HG02763 (cell line): Measurements from ENCODE around the gene SNAP25.

Experiments
- ATAC-seq: cut with Tn5 transposase; IDR thresholded peaks from one replicate; pipeline ENCODE4 v1.9.1; 2021; ENCODE audit warnings: mild to moderate bottlenecking, moderate library complexity; ENCODE audit not compliant: unreplicated experiment

The SNAP25 gene

DNA sequence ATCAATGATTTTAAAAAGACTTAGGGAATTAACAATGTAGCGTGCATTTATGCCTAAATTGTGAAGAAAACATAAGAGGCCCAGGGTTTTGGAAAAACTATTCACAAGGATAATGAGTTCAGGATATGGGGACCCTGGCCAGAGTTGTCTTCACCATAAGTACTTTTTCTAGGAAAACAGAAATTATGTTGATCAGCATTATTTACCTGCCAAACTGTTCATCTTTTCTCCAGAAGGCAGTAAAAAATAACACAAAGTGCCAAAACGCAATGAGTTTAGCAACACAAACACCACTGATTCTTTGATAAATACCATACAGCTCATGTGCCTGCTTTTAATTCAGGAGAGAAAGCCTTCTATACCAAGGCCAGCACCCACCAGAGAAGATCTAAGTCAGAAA lies 43.1 kb downstream of the SNAP25 start:
- ATAC-seq = no peak

DNA sequence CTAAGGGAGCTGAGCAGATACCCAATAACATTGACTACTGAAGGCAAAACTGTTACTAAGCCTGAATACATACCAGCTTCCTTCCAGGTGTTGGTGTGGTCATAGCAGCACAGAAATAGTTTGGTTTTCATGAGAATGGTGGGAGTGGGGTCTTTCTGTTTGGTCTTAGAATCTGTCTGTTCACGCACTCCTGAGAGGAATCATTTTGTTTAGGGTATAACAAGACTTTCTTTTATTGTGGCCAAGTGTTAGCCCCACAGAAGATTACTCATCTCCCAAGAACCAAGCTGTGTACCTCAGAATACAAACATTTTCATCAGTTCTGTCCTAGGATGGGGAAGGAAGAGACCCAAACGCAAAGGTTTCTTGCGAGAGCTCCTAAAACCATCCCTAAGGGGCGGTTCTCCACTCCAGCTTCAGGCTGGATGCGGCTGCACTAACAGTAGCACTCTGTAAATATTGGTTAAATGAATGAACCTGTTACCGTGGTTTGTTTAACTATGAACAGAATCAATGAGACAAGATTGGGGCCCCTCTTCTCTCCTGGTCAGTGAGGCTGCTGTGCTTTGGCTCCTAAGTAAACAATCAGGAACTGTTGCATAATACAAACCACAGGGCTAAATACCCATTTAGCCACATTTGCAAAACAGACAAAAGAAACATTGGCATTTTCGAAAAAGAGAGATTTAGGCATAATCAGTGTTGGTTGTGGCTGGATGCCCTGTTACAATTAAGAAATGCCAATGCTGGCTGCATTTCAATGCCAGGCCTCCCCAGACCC lies 44.9 kb downstream of the SNAP25 start:
- ATAC-seq = no peak

DNA sequence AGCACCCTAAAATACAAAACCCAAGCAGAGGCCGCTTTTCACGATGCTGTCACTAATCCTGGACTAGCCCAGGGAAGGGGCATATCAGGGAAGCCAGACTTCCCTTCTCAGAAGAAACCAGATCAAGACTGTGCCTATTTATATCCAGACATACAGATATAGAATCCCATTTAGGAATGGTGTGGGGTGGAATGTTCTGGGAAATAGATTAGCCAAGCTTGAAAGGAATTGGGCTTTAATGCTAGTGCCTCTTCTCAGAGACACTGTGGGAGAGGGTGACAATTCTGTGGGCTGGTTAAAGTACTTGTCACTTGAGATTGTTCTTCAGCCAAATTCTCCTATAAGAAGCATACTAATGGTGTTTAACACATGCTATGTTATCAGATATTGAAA lies 45.5 kb downstream of the SNAP25 start:
- no peak for ATAC-seq

DNA sequence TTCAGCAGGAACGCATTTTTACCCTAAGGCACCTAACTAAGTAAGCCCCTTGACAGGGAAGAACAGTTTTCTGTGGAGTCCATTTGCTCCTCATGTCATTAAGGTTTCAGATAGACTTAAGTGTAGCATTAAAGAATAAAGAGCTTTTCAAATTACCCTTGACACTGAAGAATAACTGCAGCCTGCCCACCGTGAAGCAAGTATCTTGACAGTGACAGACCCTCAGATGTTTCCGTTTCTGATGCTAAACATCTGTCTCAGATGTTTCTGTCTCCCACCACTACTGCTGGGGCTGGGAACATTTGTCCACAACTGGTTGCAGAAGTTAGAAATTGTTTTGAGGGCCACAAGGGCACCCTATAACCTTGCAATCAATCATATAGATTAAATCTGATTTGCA lies 50.0 kb downstream of the SNAP25 start:
- no peak for ATAC-seq

DNA sequence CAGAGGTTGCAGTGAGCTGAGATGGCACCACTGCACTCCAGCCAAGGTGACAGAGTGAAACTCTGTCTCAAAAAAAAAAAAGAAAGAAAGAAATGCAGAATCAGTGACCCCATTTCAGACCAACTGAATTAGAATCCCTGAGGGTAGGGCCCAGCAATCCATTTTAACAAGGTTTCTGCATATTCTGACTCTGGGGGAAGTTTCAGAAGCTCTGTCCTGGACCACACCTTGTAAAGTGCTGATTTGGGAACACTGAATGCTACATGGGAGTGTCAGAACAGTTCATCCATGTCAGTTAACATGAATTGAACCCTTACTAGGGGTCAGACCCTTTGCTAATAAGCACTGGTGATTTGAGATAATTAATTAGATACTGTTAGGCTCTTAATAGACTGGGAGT lies 52.0 kb downstream of the SNAP25 start:
- ATAC-seq = no peak

DNA sequence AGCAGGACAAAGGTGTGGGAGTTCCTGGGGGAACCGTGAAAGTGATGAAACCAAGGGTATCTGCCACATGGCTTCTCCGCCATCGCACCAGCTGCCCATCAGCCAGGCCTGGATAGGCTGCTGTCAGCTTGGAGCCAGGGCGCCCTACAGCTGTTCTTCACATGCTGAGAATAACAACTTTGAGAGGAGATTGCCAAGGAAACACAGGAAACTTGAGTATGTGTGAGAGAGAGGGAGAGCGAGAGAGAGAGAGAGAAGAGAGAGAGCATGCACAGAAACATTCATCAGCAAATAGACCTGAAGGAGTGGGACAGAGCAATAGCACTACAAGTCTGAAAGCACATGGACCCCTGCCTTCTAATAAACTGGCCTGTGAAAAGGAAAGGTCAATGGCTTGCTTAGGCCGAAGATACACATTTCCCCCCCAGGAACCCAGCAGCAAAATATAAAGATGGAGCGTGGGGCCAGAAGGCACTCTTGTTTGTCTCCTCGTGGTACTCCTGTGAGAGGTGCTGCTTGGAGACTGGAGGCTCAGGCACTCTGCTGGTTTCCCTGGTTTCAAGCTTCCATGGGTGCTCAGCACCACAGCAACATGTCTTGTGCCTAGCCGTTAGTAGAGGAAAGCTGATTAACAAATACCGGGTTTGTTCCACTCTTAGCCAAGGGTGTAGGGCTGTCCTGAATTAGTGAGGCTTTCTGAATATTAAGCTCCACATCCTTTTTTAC lies 53.0 kb downstream of the SNAP25 start:
- ATAC-seq = no peak

DNA sequence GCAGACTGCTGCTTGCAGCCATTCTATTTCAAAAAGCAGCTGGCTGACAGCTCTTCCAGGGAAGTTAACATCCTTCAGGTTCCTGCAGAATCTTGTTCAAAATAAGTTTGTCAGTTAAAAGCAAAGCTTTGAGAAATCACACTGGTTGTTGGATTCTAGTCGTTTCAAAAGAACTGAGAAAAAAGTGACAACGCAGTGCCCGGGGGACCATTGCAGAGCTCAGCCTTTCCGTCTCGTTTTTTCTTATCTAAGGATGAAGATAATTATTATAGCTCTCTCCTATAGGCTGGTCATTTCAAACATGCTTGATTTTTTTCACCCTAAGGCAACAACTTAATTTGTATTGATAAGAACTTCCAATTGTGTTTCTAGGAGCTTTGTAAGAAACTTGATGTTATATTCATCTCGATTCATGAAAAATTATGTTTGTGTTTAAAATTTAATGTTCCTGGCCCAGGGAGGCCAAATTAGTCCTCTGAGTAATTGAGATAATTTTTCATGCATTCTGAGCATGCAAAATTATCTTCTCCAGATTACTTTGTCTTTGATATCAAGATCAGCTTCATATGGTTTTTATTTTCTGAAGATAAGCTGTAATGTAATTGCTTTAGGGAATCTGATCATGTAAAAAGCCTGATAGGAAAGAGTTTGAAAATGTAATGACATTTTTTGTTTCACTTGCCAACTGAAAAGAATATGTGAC lies 58.4 kb downstream of the SNAP25 start:
- no peak for ATAC-seq

DNA sequence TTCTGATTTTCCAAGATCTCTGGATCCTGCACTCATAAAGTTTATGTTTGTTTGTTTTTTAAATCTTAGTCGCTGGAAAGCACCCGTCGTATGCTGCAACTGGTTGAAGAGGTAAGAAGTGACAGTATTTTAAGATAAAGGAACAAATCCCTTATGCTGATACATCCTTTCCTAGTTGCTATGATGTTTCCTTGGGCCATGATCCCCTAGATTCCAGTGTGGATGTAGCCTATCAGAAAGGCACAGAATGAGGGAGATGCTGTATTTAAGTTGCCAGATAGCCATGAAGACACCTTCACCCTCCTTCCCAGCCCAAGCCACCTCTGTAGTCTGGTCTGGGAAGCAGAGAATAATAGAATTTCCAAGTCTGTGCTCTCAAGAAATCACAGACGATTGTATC lies 59.0 kb downstream of the SNAP25 start:
- ATAC-seq = no peak

DNA sequence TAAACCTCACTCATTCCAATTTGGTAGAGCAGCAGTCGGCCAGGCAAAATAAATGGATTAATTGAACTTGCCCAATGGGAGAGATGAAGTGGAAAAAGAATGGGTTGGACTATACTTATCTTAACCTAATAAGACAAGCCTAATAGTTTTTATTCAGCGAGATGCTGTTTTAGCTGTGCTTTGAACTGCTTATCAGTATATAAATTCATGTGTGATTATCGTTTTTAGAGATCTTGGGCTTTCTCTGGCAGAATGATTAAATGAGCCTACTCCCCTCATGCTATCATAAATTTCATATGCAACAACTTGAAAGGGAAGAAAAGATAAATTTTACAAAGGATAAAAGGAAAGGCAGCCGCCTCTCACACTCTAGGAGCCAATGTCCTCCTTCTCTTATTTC lies 59.8 kb downstream of the SNAP25 start:
- no peak for ATAC-seq

DNA sequence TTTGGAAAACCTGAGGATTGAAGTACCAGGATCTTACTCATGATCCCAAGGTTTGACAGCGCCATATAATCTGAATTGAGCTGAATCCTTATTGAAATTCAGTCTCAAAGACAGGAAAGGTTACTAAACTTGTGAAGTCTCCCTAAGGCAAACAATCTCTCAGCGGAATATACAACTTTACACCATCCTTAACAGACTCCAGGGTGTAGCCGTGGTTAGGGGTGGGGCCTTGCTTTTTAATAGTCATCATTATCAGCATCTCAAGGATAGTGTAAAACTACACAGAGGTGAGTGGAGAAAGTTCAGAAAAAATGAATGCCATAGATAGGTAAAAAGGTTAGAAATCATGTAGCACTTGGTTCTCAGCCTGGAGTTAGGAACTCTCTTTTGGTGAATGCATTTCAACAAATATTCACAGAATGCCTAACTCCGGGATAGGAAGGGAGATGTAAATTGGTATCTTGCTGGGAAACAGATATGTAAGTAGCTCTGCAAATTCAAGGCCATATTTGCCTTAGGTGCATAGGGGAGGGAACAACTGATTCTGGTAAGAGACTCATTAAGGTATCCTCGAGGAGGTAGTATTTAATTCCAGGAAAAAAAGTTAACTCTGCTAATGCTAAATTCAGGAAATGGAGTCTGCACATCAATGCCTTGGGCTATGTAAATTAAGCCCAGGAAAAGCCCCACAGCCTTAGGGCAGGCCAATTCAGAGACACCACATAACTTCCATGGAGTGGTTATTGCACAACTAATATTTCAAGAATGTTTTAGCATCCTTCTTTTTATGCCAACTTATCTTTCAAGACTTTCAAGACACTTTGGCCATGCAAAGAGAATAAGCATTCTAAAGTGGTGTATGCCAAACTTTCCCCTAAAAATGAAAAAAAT lies 61.6 kb downstream of the SNAP25 start:
- ATAC-seq = no peak

DNA sequence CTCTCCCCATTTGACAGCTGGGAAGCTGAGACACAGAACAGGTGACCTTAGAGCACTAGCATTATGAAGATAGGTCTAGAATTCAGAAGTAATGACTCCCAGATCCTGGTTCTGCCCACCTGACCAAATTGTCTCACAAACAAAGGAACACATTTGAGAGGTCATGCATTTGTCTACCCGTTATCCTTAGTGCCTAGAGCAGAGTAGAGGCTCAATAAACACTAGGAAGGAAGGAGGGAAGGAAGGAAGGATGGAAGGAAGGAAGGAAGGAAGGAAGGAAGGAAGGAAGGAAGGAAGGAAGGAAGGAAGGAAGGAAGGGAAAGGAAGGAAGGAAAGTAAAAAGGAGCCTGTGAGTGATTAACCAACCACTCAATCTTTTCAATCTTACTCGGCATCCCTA lies 63.3 kb downstream of the SNAP25 start:
- ATAC-seq = no peak

DNA sequence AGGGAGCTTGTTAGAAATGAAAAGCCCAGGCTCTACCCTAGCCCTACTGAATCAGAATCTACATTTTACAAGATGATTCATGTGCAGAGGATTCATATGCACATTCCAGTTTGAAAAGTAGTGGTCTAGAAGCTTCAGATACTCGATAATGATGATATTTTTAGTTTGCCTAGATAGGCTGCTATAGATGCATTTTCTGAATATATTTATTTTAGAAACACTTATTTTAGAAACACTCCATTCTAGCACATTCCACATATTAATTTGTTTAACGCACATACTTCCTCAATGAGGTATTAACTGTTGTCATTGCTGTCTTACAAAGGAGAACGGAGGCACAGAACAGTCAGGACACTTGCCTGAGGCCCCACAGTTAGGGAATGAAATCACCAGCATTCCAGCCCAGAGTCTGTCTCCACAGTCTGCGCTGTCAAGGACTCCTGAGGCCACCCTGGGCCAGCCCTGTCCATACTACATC lies 64.4 kb downstream of the SNAP25 start:
- no peak for ATAC-seq

DNA sequence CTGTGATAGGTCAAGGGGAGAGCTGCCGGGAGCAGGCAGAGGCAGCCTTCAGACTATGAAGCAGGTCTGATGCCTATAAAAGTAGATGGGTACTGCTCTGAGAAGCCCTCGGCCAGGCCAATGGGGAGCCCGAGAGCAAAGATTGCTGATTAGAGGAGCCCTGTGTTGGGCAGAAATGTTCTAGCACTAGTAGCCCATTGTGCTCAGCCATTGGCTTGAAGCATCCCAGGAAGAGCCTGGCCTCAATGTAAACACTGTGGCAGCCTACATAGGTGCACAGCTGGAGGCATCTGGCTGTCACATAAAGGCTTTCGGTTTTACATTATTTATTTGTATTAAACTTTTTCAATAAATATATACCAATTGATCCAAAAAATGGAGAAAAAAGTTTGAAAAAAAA lies 67.7 kb downstream of the SNAP25 start:
- no peak for ATAC-seq

DNA sequence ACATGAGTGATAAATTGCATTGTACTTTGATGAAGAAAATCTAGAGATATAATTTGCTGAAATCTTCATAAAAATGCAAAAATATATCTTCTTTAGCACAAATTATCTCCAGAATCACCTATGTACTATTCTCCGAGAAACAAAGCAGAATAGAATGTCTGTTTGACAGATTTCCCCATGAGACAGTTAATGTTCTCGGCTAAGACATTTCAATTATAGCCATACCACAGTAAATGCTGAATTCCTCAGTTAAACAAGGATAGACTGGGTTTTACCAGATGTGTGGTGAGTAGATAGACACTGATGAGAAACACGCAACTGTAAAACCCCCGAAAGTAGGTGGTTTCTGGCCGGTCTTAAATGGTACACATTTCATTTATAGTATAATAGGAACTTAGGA lies 69.8 kb downstream of the SNAP25 start:
- ATAC-seq = no peak

DNA sequence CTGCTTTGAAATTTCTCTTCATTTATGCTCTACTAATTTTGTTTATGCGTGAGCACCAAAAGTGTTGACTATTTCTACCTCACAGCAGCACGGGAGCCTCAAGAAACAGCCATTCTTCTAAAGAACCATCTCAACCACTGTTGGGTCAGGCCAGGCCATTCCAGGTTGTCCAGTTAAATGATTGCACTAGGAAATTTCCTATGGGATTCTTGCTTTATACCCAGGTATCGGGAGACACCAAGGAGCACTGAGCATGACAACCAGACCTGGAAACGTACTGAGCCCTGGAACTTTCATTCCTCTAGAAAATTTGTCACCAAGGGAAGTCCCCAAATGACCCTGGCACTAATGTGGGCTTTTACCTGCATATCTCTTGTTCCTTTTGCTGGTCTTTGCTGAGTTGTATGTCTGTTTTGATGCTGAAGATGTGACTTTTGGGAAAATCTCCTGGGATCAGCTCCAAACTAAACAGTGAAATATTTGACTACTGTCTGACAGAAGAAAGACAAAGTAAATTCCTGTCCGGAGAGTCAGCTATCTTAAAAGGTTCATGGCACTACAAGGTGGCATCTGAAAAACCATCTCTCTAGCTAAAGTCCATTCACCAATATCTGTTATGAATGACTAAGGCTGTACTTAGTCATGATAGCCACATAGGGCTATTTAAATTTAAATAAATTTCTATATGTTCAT lies 70.5 kb downstream of the SNAP25 start:
- ATAC-seq = no peak

DNA sequence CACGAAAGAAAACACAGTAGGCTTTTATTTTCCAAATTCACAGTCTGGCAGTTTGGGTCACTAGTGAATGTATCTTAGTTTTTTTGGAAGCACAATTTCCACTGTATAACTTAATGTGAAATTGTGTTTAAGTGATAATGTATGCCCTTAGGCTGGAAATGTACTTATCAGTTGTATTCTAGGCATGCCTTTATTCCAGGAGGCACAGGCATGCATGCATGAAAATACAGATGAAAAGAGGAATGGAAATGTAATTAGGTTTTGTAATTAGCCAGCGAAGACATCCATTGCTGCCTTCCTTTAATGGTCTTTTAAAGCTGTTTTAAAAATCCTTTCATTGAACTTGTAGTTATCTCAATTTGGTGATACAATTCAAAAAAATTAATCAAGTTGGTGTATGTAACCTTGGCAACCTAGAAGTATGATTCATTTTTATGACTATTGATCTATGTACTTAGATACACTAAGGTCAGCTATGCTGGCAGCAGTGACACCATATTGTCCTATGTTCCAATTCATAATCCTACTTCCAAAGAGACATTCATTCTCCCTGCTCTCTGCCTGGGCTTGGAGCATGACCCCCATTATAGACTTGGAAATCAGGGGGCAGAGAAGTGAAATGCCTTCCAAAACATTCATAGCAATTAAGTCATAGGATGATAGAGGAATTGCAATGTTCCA lies 73.1 kb downstream of the SNAP25 start:
- ATAC-seq = no peak

DNA sequence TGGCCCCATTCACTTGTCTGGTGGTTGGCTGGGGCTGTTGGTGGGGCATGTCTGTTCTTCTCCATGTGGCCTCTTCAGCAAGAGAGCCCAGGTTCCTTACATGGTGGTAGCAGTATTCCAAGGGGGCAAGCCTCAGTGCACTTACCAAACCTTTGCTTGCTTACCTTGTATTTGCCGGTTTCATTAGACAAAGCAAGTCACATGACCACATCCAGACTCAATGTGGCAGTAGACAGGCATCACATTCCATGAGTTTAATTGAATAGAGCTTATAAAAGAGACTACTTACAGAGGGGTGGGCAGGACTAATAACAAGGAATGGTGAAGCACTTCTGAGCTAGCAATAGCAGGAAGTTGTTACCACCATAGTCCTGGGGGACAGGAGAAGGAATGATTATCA lies 78.6 kb downstream of the SNAP25 start:
- no peak for ATAC-seq

DNA sequence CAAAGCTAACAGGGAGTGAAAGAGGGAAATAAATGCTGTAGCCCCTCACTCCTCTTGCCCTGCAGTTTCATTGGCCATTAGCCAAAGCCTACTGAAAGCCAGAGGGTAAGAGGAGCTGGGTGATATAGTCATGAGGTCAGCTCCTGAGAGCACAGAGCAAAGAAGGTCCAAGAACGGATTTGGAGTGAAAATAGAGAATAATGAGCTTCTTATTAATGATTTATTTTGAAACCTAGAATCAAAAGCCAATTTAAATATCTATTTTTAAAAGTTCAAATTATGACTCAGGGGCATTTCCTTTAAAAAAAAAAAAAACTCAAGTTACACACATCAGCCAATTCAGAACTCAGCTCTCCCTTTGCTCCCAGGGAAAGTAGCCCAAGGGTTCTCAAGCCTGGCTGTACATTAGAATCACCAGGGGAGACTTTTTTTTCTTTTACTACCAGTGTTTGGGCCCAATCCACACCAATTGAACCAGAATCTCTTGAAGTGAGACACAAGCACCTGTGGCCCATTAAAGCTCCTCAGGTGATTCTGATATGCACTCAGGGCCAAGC lies 79.1 kb downstream of the SNAP25 start:
- ATAC-seq = no peak
